ENCODE measurements around the gene RAB35.

The RAB35 gene

DNA sequence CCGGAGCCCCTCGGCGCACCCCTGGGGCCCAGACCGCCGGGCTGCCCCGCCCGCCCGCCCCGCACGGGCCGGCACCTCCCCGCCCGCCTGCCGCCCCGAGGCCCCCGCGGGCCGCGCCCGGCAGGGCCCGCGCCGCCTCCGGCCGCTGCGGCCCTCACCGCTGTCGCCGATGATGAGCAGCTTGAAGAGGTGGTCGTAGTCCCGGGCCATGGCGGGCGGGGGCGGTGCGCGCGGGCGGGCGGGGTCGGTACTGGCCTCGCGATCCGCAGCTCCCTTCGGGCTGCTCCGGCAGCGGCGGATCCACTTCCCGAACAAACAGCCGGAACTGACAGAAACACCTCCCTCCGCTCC, at the start of gene RAB35:
RAB35 (minus strand) TSS at position 313 of the 351 bp plus-strand sequence; CDS start at position 210, 103 bp downstream.
- DNase-seq = no peak

- no peak for DNase-seq
These were observed 47.7 kb upstream of the RAB35 start for GRCh38 chr12:120164293-120164692.

- DNase-seq = no peak
These were observed 46.2 kb upstream of the RAB35 start for GRCh38 chr12:120162763-120163162.

DNA sequence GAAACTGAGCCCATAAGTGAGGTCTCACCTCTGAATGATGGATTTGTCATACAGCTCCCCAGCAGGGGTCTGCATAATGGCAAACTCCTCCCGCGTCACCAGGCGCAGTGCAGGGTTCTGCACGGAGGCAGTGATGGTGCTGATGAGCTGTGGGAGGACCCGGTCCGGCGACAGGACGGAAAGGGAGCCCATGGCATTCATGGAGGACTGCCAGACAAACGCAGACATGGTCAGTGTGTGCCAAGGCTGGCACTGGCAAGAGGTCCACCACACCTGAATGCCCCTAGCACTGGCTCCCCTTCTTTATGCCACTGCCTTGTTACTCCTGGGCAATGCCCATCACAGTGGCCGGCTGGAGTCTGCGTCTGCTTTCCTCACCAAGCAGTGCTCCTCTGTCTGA, 45.3 kb upstream of the RAB35 start:
- no peak for DNase-seq

DNA sequence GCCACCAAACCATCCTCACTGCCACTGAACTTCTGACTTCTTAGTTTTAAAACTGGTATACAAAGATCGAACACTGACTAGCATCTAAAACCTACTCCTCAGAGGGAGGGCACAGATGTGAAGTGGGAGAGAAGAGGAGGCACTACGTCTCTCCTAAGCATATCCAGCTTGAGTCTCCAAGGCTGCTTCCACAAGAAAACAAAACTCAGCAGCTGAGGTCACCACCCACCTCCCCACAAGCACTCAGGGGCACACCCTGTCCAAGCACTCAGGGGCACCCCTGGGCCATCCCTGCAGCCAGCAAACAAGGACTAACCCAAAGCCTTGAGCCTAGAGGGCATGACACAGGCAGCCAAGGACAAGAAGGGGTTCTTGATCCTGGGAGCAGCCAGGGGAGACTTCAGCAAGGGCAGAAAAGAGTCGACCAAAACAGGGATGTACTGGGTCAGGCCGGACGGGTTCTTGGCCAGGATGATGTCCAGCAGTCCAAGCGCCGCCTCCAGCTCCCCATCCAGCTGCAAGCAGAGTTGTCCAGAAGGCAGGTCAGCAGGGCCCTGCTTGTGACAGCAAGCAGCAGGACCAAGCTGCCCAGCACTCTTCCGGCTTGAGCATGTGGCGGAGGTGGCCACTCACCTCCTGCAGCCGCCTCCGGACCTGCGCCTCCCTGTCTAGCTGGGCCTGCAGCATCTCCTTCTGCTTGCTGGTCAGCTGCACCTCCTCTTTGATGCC, 43.1 kb upstream of the RAB35 start:
- DNase-seq = no peak

DNA sequence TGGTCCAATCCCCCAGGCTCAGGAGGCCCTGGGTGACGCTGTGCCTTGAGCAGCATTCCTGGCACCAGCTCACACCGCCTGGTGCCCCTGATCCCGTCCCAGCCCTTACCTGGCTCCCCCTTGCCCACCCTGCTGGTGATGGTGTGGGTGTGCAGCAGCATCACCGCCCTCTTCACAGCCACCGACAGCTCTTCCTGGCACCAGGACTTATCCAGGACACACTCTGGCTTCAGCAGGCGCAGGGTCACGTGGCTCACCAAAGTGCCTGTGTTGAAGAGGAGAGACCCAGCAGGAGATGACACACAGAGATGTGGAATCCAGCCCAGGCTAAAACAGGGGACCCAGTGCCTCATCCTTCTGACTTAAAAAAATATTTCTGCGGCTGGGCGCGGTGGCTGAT, 41.8 kb upstream of the RAB35 start:
- no peak for DNase-seq

GRCh38 chr12:120157678-120158077, 41.1 kb upstream of the RAB35 start:
- DNase-seq = no peak

DNA sequence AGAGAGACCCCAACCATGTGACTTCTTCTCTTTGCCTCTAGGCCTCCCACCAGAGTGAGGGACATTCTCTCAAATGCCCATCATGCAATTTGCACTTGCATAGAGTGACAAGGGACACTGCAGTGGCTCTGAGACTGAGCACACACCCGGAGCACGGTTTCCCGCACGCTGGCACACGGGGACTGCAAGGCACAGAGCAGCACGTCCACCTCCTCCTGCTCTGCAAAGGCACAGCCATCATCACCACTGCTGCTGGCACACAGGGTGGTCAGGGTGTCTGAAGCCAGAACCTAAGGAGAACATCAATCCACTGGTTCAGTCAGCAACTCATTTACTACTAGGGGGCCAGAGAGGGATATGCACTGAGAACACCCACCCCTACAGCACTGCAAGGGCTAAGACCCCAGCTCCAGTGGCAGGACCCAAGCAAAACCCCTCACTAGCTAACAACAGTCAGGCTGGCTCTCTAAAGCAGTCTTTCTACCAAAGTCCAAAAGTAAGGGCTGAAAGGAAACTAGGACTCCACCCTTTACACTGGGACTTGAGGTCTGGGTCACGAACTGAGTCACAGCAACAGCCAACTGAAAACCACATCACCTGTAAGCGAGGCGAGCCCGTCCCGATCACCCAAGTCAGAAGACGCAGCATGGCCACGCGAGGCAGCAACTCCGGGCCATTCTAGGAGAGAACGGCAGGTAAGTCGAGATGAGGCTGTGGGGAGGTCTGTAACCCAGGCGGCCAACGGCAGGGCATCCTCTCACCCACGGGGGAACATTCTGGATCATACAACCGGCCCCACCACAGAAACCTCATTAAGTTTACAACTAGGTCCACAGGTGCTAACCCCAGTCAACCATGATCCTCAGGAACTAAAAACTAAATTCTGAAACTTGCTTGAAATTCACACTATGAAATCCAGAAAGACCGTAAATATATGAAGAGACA, 40.0 kb upstream of the RAB35 start:
- DNase-seq = no peak

DNA sequence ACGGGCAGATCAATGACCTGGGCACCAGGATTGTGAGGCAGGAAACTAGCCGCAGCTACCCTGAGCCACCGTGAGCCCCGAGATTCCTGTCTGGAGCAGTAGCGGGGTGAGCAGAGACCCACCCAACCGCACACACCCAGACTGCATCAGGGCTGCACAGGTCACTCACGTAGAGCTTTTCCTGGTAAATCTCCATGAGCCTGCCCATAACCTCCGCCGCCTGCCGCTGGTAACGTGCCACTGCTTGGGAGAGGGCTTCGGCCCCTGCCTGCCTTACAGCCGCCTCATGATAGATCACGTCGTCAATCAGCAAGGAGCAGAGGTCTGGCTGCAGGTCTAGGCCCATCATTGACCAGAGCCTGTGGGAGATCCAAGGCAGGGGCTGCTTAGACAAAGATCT, 38.5 kb upstream of the RAB35 start:
- DNase-seq = no peak

GRCh38 chr12:120150919-120151525, 34.5 kb upstream of the RAB35 start:
- no peak for DNase-seq

GRCh38 chr12:120148011-120148410, 31.5 kb upstream of the RAB35 start:
- no peak for DNase-seq

DNA sequence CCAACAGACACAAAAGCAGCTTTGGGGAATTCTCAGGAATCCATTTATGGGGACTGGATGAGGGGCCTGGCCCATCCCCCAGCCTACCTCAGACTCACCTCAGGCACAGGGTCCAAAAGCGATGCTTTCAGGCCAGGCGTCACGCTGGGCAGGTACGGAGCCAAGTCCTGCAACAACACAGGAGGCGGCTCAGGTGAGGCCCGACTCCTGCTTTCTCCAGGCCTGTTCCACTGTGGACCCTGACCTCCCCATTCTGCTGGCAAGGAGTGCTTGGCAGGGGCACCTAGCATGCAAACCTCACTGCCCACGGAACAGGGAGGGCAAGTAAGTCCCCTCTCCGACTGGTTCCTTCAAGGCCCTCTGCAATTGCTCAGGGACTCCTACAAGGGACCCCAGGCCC, 28.6 kb upstream of the RAB35 start:
- no peak for DNase-seq

DNA sequence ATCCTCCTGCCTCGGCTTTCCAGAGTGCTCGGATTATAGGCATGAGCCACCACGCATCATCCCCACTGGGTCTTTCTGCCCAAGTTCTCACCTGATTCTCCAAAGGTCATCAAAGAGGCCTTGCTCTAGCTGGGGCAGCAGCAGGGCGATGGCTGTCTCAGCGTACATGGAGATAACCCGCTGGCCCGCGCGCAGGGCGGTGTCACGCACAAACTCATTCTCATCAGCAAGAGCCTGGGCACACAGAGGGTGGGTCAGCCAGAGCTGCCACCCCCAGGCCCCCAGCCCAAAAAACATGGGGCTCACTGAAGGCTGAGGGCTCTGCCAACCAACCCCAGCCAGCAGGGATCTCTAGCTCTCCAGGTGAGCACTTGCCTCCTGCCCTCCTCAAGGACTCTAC, 27.7 kb upstream of the RAB35 start:
- DNase-seq = no peak

DNA sequence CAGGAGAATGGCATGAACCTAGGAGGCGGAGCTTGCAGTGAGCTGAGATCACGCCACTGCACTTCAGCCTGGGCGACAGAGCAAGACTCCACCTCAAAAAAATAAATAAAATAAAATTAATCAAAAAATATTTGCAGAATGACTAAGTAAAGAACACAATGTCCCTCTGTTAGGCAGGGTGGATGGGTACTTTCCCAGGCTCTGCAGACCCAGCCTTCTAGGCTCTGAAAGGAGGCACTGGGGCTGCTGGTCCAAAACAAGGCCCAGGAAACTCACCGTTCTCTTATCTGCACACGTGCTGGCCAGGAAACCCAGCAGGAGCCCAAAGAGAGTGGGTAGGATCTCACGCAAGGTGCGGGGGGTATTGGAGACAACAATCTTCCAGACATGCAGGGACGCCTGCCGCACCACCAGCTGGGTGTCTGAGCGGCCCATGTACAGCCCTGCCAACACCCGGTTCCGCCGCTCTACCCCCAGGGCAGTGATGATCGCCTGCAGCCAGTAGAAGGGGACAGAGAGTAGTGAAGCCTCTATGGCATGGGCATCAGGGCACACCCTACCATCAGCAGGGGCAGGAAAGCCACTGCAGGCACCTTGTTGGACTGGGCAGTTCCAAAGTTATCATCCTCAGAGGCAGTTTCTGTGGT, 25.8 kb upstream of the RAB35 start:
- no peak for DNase-seq

- DNase-seq = no peak
These were observed 24.8 kb upstream of the RAB35 start for GRCh38 chr12:120141336-120141735.

GRCh38 chr12:120140603-120141002, 24.1 kb upstream of the RAB35 start:
- no peak for DNase-seq

DNA sequence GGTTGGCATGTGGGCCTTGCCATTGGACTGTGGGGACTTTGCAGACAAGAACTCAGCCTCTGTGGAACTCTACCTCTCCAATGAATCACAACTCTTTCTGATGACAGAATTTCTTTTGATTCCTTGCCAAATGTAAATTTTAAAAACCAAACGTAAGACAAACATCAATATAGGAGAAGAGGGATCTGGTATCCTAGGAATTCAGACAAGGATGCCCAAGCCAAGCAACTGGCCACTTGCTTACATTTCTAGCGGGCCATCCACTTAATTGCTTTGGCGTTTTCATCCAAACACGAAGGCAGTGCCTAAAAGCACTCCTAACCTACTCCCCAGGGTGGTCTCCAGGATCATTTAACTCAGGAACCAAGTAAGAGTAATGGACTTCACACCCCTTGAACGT, 23.4 kb upstream of the RAB35 start:
- DNase-seq = no peak

- no peak for DNase-seq
These were observed 21.8 kb upstream of the RAB35 start for GRCh38 chr12:120138366-120138765.

DNA sequence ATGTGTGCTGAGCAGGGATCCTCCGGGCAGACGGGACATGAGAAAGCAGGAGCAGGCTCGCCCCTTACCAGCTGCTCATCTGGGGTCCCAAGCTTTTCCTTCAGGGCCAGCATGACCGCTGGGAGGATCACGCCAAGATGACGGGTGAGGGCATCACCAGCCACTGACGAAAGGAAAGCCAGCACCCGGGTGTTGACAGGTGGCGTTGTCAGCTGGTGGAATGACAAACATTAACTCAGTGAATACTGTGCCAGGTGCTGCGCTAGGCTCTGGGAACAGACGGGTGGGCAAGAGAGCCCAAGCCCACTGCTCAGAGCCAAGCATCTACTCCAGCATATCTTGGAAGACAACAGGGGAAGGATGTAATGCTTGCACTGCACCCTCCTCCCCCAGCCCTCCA, 21.3 kb upstream of the RAB35 start:
- no peak for DNase-seq

GRCh38 chr12:120136093-120136770, 19.7 kb upstream of the RAB35 start:
- no peak for DNase-seq

- DNase-seq = no peak
These were observed 17.9 kb upstream of the RAB35 start for GRCh38 chr12:120134307-120134980.

GRCh38 chr12:120132863-120133385, 16.4 kb upstream of the RAB35 start:
- DNase-seq = no peak

Measured in NCI-H2171 (cell line).